ENCODE results near the gene NEB. TPM values are rescaled to one million over a fixed set of nuclear protein-coding genes. Genes with fewer than 3 reads are reported as not detected.

Gene NEB
- polyA plus RNA-seq, 2 of the 4 experiments (the other 2 are of a cell fraction) = 0.67 to 4.4 TPM

DNA sequence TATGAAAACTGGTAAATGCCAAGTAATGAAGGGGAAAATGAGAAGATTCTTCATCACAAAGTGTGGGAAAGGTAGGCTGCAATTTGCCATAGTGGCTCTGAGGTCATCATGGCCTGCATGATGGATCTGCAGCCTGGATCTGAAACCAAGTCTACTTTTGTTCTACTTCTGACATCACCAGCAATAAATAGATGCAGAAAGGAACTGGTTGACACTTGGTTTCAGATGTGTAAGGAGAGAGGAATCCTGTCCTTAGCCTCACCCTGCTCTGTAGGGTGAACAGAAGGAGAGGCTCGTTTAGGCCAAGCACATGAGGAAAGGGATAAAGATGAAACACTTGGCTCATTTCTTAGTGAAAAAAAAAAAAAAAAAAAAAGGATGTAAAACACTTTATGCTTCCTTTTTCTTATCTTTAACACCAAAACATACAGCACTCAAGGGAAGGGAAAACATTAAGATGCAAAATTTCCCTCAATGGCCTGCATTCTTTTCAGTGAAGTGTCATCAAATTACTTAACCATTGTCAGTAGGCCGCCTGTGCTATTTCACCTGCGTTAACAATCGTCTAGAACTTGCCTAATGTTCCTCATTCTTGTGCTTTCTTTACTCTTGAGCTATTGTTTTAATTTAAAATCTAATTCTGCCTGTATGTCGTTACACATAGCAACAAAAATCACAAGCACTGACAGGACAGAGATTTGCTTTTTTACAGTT lies 3.9 kb downstream of the NEB start:
- H3K4me3 ChIP-seq = no peak overlapping the region
- TF ChIP-seq ZFP36 (IDR thresholded peaks at IDR 0.05; ENCODE audit: borderline replicate concordance, partially characterized antibody) = no peak
- 82% methylated on average over 5 of the region's 5 CpGs for WGBS (ENCODE audit: missing lambda C conversion rate)
- H3K27ac ChIP-seq = no peak overlapping the region
- peaks cover 21% of the 10 kb centered on the region for H3K4me1 ChIP-seq
- no peak overlapping the region for H3K4me2 ChIP-seq
- ATAC-seq (no peak), FAIRE-seq (no peak), DNase-seq (ENCODE audit: low read depth in 1 of 2, low spot score in 1 of 2) (no peak)
- ChIA-PET CTCF (no interaction called here), POLR2A (no interaction called here)
- H3K9me3 ChIP-seq = no peaks in the 10 kb centered on the region

DNA sequence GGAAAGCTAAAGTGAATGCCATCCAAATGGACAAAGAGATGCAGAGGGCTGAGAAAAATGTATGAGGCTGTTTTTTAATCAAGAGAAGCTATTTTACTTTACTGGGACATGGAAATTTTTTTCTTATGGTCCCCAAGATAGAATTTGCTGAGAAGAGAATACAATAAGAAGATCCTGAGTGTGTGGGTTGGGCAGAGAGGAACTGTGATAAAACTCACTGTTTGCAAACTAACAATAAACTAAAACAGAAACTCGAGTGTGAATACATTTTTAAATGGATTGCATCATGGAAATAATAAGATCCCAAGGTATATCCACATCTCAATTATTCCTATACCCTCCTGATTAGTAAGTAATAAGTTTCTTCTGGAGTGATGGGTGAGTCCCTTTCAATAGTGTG lies 4.4 kb downstream of the NEB start:
- Histone ChIP-seq H3K27ac (peak overlapping the region; percentile 9 to 22; a peak in 2 of 6 replicates), H3K4me3 (no peak overlapping the region), H3K4me2 (no peak overlapping the region), H3K9me3 (no peaks in the 10 kb centered on the region), H3K4me1 (peaks cover 21% of the 10 kb centered on the region)
- no peak for ATAC-seq
- CTCF ChIA-PET = no interaction called here
- 26% methylated on average over 1 of the region's 1 CpG for WGBS (ENCODE audit: missing lambda C conversion rate)
- TF ChIP-seq FOSL2 (IDR thresholded peaks at IDR 0.05) (no peak), FOSL2 (CRISPR knock-in tag; IDR thresholded peaks at IDR 0.05) (no peak), PBX3 (IDR thresholded peaks at IDR 0.05) (no peak), MAZ (IDR thresholded peaks at IDR 0.05; ENCODE audit: borderline replicate concordance, low read depth, low read length) (no peak)
- FAIRE-seq = no peak
- POLR2A ChIA-PET = no interaction called here
- DNase-seq (ENCODE audit: low read depth in 1 of 2, low spot score in 1 of 2) = no peak

- FAIRE-seq (no peak), ATAC-seq (no peak), DNase-seq (ENCODE audit: low read depth in 1 of 2, low spot score in 1 of 2) (no peak)
- Histone ChIP-seq H3K4me3 (no peak overlapping the region), H3K4me1 (peaks cover 21% of the 10 kb centered on the region), H3K4me2 (no peak overlapping the region), H3K27ac (peak overlapping the region; percentile 9 to 22; a peak in 2 of 6 replicates), H3K9me3 (no peaks in the 10 kb centered on the region)
- TF ChIP-seq ZSCAN20 (CRISPR knock-in tag; IDR thresholded peaks at IDR 0.05) = no peak
- no peak for TF ChIP-seq USF2 (IDR thresholded peaks at IDR 0.05)
- TF ChIP-seq JUNB (IDR thresholded peaks at IDR 0.05) = no peak
- no peak for TF ChIP-seq RARB (CRISPR knock-in tag; IDR thresholded peaks at IDR 0.05)
- no peak for TF ChIP-seq TFCP2L1 (CRISPR knock-in tag; IDR thresholded peaks at IDR 0.05)
- TF ChIP-seq HOXB13 (CRISPR knock-in tag; IDR thresholded peaks at IDR 0.05; ENCODE audit: low read depth) = no peak
- no peak for TF ChIP-seq RNF2 (IDR thresholded peaks at IDR 0.05; ENCODE audit: borderline replicate concordance, low read depth)
- TF ChIP-seq, protein P1, sequence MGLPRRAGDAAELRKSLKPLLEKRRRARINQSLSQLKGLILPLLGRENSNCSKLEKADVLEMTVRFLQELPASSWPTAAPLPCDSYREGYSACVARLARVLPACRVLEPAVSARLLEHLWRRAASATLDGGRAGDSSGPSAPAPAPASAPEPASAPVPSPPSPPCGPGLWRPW (IDR thresholded peaks at IDR 0.05) = no peak
- no peak for TF ChIP-seq FOSB (CRISPR knock-in tag; IDR thresholded peaks at IDR 0.05)
- TF ChIP-seq, protein P2, sequence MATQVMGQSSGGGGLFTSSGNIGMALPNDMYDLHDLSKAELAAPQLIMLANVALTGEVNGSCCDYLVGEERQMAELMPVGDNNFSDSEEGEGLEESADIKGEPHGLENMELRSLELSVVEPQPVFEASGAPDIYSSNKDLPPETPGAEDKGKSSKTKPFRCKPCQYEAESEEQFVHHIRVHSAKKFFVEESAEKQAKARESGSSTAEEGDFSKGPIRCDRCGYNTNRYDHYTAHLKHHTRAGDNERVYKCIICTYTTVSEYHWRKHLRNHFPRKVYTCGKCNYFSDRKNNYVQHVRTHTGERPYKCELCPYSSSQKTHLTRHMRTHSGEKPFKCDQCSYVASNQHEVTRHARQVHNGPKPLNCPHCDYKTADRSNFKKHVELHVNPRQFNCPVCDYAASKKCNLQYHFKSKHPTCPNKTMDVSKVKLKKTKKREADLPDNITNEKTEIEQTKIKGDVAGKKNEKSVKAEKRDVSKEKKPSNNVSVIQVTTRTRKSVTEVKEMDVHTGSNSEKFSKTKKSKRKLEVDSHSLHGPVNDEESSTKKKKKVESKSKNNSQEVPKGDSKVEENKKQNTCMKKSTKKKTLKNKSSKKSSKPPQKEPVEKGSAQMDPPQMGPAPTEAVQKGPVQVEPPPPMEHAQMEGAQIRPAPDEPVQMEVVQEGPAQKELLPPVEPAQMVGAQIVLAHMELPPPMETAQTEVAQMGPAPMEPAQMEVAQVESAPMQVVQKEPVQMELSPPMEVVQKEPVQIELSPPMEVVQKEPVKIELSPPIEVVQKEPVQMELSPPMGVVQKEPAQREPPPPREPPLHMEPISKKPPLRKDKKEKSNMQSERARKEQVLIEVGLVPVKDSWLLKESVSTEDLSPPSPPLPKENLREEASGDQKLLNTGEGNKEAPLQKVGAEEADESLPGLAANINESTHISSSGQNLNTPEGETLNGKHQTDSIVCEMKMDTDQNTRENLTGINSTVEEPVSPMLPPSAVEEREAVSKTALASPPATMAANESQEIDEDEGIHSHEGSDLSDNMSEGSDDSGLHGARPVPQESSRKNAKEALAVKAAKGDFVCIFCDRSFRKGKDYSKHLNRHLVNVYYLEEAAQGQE (IDR thresholded peaks at IDR 0.05) = no peak
- TF ChIP-seq, protein P3, sequence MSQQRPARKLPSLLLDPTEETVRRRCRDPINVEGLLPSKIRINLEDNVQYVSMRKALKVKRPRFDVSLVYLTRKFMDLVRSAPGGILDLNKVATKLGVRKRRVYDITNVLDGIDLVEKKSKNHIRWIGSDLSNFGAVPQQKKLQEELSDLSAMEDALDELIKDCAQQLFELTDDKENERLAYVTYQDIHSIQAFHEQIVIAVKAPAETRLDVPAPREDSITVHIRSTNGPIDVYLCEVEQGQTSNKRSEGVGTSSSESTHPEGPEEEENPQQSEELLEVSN (IDR thresholded peaks at IDR 0.05; ENCODE audit: borderline replicate concordance, low read depth) = no peak
- no peak for TF ChIP-seq EP300 (IDR thresholded peaks at IDR 0.05)
- TF ChIP-seq KDM1A (IDR thresholded peaks at IDR 0.05; ENCODE audit: low read depth) = no peak
- no peak for TF ChIP-seq HOXA7 (CRISPR knock-in tag; IDR thresholded peaks at IDR 0.05)
- TF ChIP-seq ZC3H11A (IDR thresholded peaks at IDR 0.05) = no peak
- no peak for TF ChIP-seq EHMT2 (IDR thresholded peaks at IDR 0.05; ENCODE audit: low read depth)
- no peak for TF ChIP-seq BHLHE40 (IDR thresholded peaks at IDR 0.05; ENCODE audit: low read depth, low read length)
- TF ChIP-seq HDAC2 (IDR thresholded peaks at IDR 0.05) = no peak
- TF ChIP-seq PBX3 (IDR thresholded peaks at IDR 0.05) = no peak
- no peak for TF ChIP-seq ZNF302 (CRISPR knock-in tag; IDR thresholded peaks at IDR 0.05)
- WGBS (ENCODE audit: missing lambda C conversion rate) = 95% methylated on average over 3 of the region's 3 CpGs
- ChIA-PET CTCF (no interaction called here), POLR2A (no interaction called here)
Observed at GRCh38 chr2:151729415-151729811, 4.9 kb downstream of the NEB start.
